WI38 (cell line): ENCODE measurements around the gene DRC7.

ENCODE experiments used
- H3K4me3 ChIP-seq: 2 replicates; pipeline ENCODE4 v1.5.1; 2011; ENCODE audit warnings: low read depth, mild to moderate bottlenecking, control low read depth, low read length
- CTCF ChIP-seq: IDR thresholded peaks from 2 replicates; pipeline ENCODE4 v1.5.1; 2012; ENCODE audit warnings: low read depth, mild to moderate bottlenecking, control low read depth, low read length

Gene DRC7

GRCh38 chr16:57661936-57662906, 32.4 kb upstream of the DRC7 start:
- no peak for TF ChIP-seq CTCF
- H3K4me3 ChIP-seq, result no peak overlapping the region

- TF ChIP-seq CTCF, result no peak
- no peak overlapping the region for H3K4me3 ChIP-seq
Observed at GRCh38 chr16:57663436-57663835, 31.2 kb upstream of the DRC7 start.

- TF ChIP-seq CTCF, result no peak
- H3K4me3 ChIP-seq, result no peak overlapping the region
Observed at GRCh38 chr16:57663917-57664661, 30.5 kb upstream of the DRC7 start.

- H3K4me3 ChIP-seq, result no peak overlapping the region
- TF ChIP-seq CTCF, result no peak
Observed at GRCh38 chr16:57664662-57665025, 30.0 kb upstream of the DRC7 start.

- no peak for TF ChIP-seq CTCF
- H3K4me3 ChIP-seq, result no peak overlapping the region
Observed at GRCh38 chr16:57665541-57665940, 29.1 kb upstream of the DRC7 start.

GRCh38 chr16:57666353-57667047, 28.1 kb upstream of the DRC7 start:
- TF ChIP-seq CTCF, result no peak
- no peak overlapping the region for H3K4me3 ChIP-seq

GRCh38 chr16:57667048-57667525, 27.5 kb upstream of the DRC7 start:
- TF ChIP-seq CTCF, result no peak
- H3K4me3 ChIP-seq, result no peak overlapping the region
